ENCODE data around the gene TEX35. TPM values are rescaled to one million over a fixed set of nuclear protein-coding genes. Genes with fewer than 3 reads are reported as not detected.
A peak's percentile ranks its signal among the peaks of the same experiment; 100 is the strongest.

TEX35 gene
- total and polyA plus RNA-seq, 11 donors: not detected

DNA sequence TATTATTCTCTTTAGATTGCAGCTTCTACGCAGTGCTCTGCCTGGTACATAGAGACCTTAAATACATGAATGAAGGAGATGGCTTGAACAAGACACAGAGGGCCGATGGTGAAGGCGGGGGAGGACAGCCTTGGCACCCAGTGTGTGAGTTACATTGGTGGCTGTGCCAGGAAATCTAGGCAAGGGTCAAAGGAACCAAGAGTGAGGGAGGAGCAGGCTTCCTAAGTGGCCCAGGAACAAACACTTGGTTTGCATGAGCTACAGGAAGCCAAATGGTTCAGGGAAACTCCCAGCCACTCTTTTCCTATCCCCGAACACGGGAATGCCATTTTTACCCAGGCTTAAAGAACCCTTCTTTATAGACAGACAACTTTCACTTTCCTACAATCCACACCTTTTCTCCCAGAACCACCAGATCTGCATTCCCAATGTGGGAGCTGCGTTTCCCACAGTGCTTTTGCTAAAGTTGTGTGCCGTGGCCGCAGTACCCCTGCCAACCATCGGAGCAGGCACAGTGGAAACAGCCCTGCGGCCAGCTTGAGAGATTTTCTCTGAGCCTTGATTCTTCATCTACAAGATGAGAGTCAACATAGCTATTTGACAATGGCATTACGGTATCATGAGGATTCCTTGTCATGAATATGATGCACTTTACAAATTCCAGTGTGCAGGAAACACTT, 12.7 kb upstream of the TEX35 start:
- intact Hi-C loops (cut with DNase I): loop anchor here (2.0 to 10.0 kb wide), 4 partner anchors 188 to 465 kb away; no protein-coding TSS in a partner anchor
- no peak for ATAC-seq
- no peaks in the 10 kb centered on the region for H3K36me3 ChIP-seq
- H3K4me3 ChIP-seq: no peak overlapping the region
- peak in 1 of 5 donors; percentile 1 for DNase-seq
- no peaks in the 10 kb centered on the region for H3K9me3 ChIP-seq
- 82 to 87% (median 85%) methylated on average over 11 of the region's 11 CpGs for WGBS, 4 donors
- TF ChIP-seq, protein P1, sequence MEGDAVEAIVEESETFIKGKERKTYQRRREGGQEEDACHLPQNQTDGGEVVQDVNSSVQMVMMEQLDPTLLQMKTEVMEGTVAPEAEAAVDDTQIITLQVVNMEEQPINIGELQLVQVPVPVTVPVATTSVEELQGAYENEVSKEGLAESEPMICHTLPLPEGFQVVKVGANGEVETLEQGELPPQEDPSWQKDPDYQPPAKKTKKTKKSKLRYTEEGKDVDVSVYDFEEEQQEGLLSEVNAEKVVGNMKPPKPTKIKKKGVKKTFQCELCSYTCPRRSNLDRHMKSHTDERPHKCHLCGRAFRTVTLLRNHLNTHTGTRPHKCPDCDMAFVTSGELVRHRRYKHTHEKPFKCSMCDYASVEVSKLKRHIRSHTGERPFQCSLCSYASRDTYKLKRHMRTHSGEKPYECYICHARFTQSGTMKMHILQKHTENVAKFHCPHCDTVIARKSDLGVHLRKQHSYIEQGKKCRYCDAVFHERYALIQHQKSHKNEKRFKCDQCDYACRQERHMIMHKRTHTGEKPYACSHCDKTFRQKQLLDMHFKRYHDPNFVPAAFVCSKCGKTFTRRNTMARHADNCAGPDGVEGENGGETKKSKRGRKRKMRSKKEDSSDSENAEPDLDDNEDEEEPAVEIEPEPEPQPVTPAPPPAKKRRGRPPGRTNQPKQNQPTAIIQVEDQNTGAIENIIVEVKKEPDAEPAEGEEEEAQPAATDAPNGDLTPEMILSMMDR (IDR thresholded peaks at IDR 0.05): peak in 2 of 12 donors; percentile 9 to 15
- no peak for TF ChIP-seq POLR2A (IDR thresholded peaks at IDR 0.05)
- H3K4me1 ChIP-seq: peaks cover 0 to 4% (median 0%) of the 10 kb centered on the region in 12 donors
- no peak overlapping the region for H3K27ac ChIP-seq
- H3K27me3 ChIP-seq: no peaks in the 10 kb centered on the region

DNA sequence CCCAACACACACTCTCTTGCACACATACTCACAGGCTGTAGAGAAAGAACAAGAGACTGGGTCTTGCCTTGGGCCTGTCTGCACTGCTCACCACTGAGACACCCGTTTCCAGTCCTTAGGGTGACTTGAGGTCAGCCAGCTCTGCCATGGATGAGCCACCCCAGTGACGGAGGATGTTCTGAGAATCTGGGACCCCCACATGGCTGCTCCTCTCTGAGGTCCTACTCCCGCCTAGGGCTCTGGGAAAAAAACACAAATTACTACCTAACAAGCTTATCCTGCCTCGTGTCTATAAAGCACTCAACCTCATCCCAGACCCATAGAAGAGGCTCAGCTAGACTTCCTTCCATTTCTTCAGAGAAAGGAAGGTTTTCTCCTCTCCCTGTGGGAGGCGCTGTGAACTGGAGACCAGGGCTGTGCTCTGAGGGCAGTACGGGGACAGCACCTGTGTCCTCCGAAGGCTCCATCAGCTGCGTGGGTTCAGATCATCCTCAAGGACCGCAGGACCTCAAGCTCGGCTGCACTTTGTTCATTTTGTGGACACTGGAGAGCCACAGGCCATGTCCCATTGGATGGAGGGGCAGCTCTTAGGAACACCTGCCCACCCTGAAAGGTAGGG, 11.9 kb upstream of the TEX35 start:
- TF ChIP-seq, protein P1 (IDR thresholded peaks at IDR 0.05): no peak
- TF ChIP-seq POLR2A (IDR thresholded peaks at IDR 0.05): no peak
- DNase-seq (no peak), ATAC-seq (no peak)
- no peak overlapping the region for H3K27ac ChIP-seq
- intact Hi-C loops (cut with DNase I): loop anchor here (2.0 to 10.0 kb wide), 4 partner anchors 189 to 466 kb away; no protein-coding TSS in a partner anchor
- H3K27me3 ChIP-seq: no peaks in the 10 kb centered on the region
- H3K4me3 ChIP-seq: no peak overlapping the region
- WGBS, 4 donors: 92 to 96% (median 94%) methylated on average over 10 of the region's 10 CpGs
- peaks cover 0 to 4% (median 0%) of the 10 kb centered on the region in 12 donors for H3K4me1 ChIP-seq
- no peaks in the 10 kb centered on the region for H3K36me3 ChIP-seq
- no peaks in the 10 kb centered on the region for H3K9me3 ChIP-seq

DNA sequence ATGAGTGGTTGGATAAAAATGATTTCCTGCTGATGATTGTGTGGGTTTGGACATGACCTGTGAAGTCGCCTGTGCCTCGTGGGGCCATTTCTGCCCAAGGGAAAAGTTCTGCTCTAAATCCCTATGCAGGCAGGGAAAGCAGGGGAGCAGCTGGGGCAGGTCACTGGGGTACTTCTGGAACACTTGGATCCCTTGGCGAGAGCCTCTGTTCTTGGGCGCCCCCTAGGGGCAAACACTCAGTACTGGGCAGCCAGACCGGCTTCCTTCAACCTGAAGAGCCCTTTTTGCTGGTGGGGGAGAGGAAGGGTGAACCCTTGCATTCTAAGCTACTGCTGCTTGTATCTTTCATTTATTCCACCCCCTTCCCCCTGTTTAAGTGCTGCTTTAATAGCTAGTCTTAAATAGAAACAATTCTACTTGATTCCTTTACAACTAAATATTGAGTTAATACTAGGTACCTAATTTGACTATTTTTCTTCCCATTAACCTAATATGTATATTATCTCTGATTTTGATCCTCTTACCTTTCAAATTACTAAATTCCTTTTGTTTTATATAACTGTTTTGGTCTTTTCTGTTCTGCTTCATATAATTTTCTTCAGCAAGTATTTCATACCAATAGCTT, 11.1 kb upstream of the TEX35 start:
- peak; percentile 66 to 84 (median 72) for DNase-seq
- intact Hi-C loops (cut with DNase I): loop anchor here (2.0 to 10.0 kb wide), 4 partner anchors 190 to 467 kb away; no protein-coding TSS in a partner anchor
- WGBS, 4 donors: 25 to 29% (median 26%) methylated on average over 5 of the region's 5 CpGs
- peaks cover 0 to 7% (median 0%) of the 10 kb centered on the region in 12 donors for H3K4me1 ChIP-seq
- no peak overlapping the region for H3K27ac ChIP-seq
- H3K36me3 ChIP-seq: no peaks in the 10 kb centered on the region
- TF ChIP-seq POLR2A (IDR thresholded peaks at IDR 0.05): no peak
- TF ChIP-seq, protein P1 (IDR thresholded peaks at IDR 0.05): peak; percentile 84 to 96 (median 90)
- H3K4me3 ChIP-seq: no peak overlapping the region
- no peaks in the 10 kb centered on the region for H3K27me3 ChIP-seq
- peak in 3 of 4 donors; percentile 77 to 84 (median 82) for ATAC-seq
- no peaks in the 10 kb centered on the region for H3K9me3 ChIP-seq

DNA sequence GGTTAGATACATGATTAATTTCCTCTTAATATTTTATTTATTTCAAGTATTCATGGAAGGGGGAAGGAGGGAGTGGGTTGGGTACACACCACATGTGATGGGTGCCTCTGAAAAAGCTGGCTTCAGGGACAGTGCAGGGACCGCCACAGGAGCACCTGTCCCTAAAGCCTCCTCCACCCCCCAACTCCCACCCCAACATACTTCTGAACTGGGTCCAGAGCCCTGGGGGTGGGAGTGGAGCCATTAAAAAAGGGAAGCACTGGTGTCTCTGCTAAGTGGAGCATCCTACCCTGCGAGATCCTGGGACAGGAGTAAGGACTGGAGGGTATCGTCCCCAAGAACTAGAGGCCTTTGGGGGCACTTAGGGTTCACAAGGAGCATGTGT, 10.6 kb upstream of the TEX35 start:
- intact Hi-C loops (cut with DNase I): loop anchor here in 8 of 10 donors (5.0 to 10.0 kb wide), 3 partner anchors 190 to 468 kb away; no protein-coding TSS in a partner anchor
- TF ChIP-seq, protein P1 (IDR thresholded peaks at IDR 0.05): no peak
- TF ChIP-seq POLR2A (IDR thresholded peaks at IDR 0.05): no peak
- Histone ChIP-seq H3K4me3 (no peak overlapping the region), H3K4me1 (peaks cover 0 to 7% (median 0%) of the 10 kb centered on the region in 12 donors), H3K27ac (no peak overlapping the region), H3K27me3 (no peaks in the 10 kb centered on the region), H3K36me3 (no peaks in the 10 kb centered on the region), H3K9me3 (no peaks in the 10 kb centered on the region)
- ATAC-seq: no peak
- 93 to 97% (median 95%) methylated on average over 3 of the region's 3 CpGs for WGBS, 4 donors
- DNase-seq: no peak

All from heart left ventricle (tissue), 16 donors.